VCaP (cell line): ENCODE measurements around the gene LAMC1.

Experiments used
- H3K27ac ChIP-seq: fragments of 450-650 bp; 2 replicates; pipeline ENCODE4 v1.5.1; 2017
- CTCF ChIP-seq: fragments of 450-650 bp; conservative IDR thresholded peaks from 2 replicates; pipeline ENCODE4 v1.5.1; 2017; ENCODE audit warnings: mild to moderate bottlenecking, moderate library complexity

Gene LAMC1

GRCh38 chr1:183166454-183166853 lies 143.2 kb downstream of the LAMC1 start:
- H3K27ac ChIP-seq = no peak overlapping the region
- no peak for TF ChIP-seq CTCF

- no peak for TF ChIP-seq CTCF
These were observed 144.5 kb downstream of the LAMC1 start for GRCh38 chr1:183167676-183168075.

GRCh38 chr1:183168308-183168707 lies 145.1 kb downstream of the LAMC1 start:
- no peak for TF ChIP-seq CTCF
- H3K27ac ChIP-seq = no peak overlapping the region

More at GRCh38 chr1:183167676-183168075, 144.5 kb downstream of the LAMC1 start:
- H3K27ac ChIP-seq = no peak overlapping the region

GRCh38 chr1:183173828-183174227 lies 150.6 kb downstream of the LAMC1 start:
- no peak for TF ChIP-seq CTCF
- peak overlapping the region; percentile 47; the same call in 1 of the 2 replicates for H3K27ac ChIP-seq

GRCh38 chr1:183175631-183176030 lies 152.4 kb downstream of the LAMC1 start:
- no peak for TF ChIP-seq CTCF

GRCh38 chr1:183178545-183178944 lies 155.3 kb downstream of the LAMC1 start:
- no peak for TF ChIP-seq CTCF
- H3K27ac ChIP-seq = no peak overlapping the region

More at GRCh38 chr1:183175631-183176030, 152.4 kb downstream of the LAMC1 start:
- H3K27ac ChIP-seq = peak overlapping the region; percentile 50

- TF ChIP-seq CTCF = no peak
- H3K27ac ChIP-seq = no peak overlapping the region
These were observed 155.8 kb downstream of the LAMC1 start for GRCh38 chr1:183179033-183179432.

- no peak for TF ChIP-seq CTCF
- H3K27ac ChIP-seq = peak overlapping the region; percentile 38
These were observed 157.0 kb downstream of the LAMC1 start for GRCh38 chr1:183180218-183180617.
